GM19023 (cell line): ENCODE measurements around the gene CTNND2.
"Not testable (repeated sequence)": the region's sequence is repeated elsewhere in the genome, so short reads cannot be mapped to it uniquely, and the experiment has no call there.

Experiments
- ATAC-seq: cut with Tn5 transposase; IDR thresholded peaks from one replicate; pipeline ENCODE4 v1.9.1; 2021; ENCODE audit warnings: mild to moderate bottlenecking, moderate library complexity; ENCODE audit not compliant: unreplicated experiment

The CTNND2 gene

GRCh38 chr5:11010429-11011210 is 893.6 kb downstream of the CTNND2 start:
- ATAC-seq: no peak

- ATAC-seq: no peak
Measured at GRCh38 chr5:11009576-11009975, 894.7 kb downstream of the CTNND2 start.

- no peak for ATAC-seq
Measured at GRCh38 chr5:11007269-11007870, 896.9 kb downstream of the CTNND2 start.

GRCh38 chr5:11004523-11004922 is 899.7 kb downstream of the CTNND2 start:
- not testable (repeated sequence) for ATAC-seq

GRCh38 chr5:11000515-11001353 is 903.5 kb downstream of the CTNND2 start:
- no peak for ATAC-seq

GRCh38 chr5:10999714-11000113 is 904.5 kb downstream of the CTNND2 start:
- no peak for ATAC-seq

GRCh38 chr5:10995891-10996290 is 908.4 kb downstream of the CTNND2 start:
- no peak for ATAC-seq

GRCh38 chr5:10994091-10994986 is 909.9 kb downstream of the CTNND2 start:
- no peak for ATAC-seq

- ATAC-seq: no peak
Measured at GRCh38 chr5:10990634-10991033, 913.6 kb downstream of the CTNND2 start.

- ATAC-seq: no peak
Measured at GRCh38 chr5:10989577-10990263, 914.5 kb downstream of the CTNND2 start.

GRCh38 chr5:10988622-10989021 is 915.6 kb downstream of the CTNND2 start:
- no peak for ATAC-seq

- peak; percentile 92 for ATAC-seq
Measured at GRCh38 chr5:10987925-10988504, 916.2 kb downstream of the CTNND2 start.

- no peak for ATAC-seq
Measured at GRCh38 chr5:10987276-10987924, 916.8 kb downstream of the CTNND2 start.

GRCh38 chr5:10985721-10986110 is 918.5 kb downstream of the CTNND2 start:
- ATAC-seq: no peak

GRCh38 chr5:10985091-10985720 is 919.0 kb downstream of the CTNND2 start:
- no peak for ATAC-seq

GRCh38 chr5:10984021-10984715 is 920.1 kb downstream of the CTNND2 start:
- no peak for ATAC-seq

GRCh38 chr5:10982626-10983025 is 921.6 kb downstream of the CTNND2 start:
- no peak for ATAC-seq

- ATAC-seq: no peak
Measured at GRCh38 chr5:10981932-10982331, 922.3 kb downstream of the CTNND2 start.
